GM12878 (cell line): ENCODE data around the gene CHAT.

Experiments used
- FOS ChIP-seq: IDR thresholded peaks from 3 replicates; pipeline ENCODE4 v1.6.1; 2011; ENCODE audit warnings: borderline replicate concordance; ENCODE audit not compliant: insufficient read length; ENCODE audit errors: extremely low read depth
- HDAC2 ChIP-seq: fragments of 200-600 bp; sonication (generic); IDR thresholded peaks from 2 replicates; pipeline ENCODE4 v1.6.1; 2017
- JUNB ChIP-seq: IDR thresholded peaks from 2 replicates; pipeline ENCODE4 v1.6.1; 2016; ENCODE audit warnings: antibody characterized with exemption, mild to moderate bottlenecking
- POLR2A ChIP-seq: IDR thresholded peaks from 2 replicates; pipeline ENCODE4 v1.6.1; 2011; ENCODE audit warnings: low read depth, mild to moderate bottlenecking, low read length
- RB1 ChIP-seq: fragments of 450-650 bp; formaldehyde crosslinking; IDR thresholded peaks from 2 replicates; pipeline ENCODE4 v1.6.1; 2017; ENCODE audit warnings: mild to moderate bottlenecking, borderline replicate concordance
- REST ChIP-seq: IDR thresholded peaks from 2 replicates; pipeline ENCODE4 v1.6.1; 2012; ENCODE audit warnings: mild to moderate bottlenecking, low read depth, low read length
- SKIL ChIP-seq: fragments of 450-650 bp; IDR thresholded peaks from 2 replicates; pipeline ENCODE4 v1.6.1; 2017; ENCODE audit warnings: mild to moderate bottlenecking, low read depth, inconsistent platforms; ENCODE audit not compliant: poor library complexity, severe bottlenecking
- SPI1 ChIP-seq: IDR thresholded peaks from 2 replicates; pipeline ENCODE4 v1.6.1; 2011; ENCODE audit warnings: low read depth, mild to moderate bottlenecking, low read length, moderate library complexity, borderline replicate concordance; ENCODE audit not compliant: insufficient read depth
- TF ChIP-seq, protein P1 (sequence below), 3 experiments: IDR thresholded peaks in 2 of 3; conservative IDR thresholded peaks in 1 of 3; 2 replicates each; pipeline ENCODE4 v1.5.1; 2011; ENCODE audit warnings: low read depth in 3 of 3, low read length in 3 of 3, mild to moderate bottlenecking in 3 of 3, control low read depth in 2 of 3, moderate library complexity in 2 of 3, inconsistent platforms in 1 of 3, mixed read lengths in 1 of 3; ENCODE audit not compliant: control insufficient read depth in 2 of 3, insufficient read depth in 1 of 3; ENCODE audit errors: extremely low read depth in 1 of 3

- TF ChIP-seq POLR2A (no peak), JUNB (no peak), SPI1 (no peak), HDAC2 (no peak), REST (no peak), RB1 (no peak), SKIL (no peak), FOS (no peak)
- TF ChIP-seq, protein P1, sequence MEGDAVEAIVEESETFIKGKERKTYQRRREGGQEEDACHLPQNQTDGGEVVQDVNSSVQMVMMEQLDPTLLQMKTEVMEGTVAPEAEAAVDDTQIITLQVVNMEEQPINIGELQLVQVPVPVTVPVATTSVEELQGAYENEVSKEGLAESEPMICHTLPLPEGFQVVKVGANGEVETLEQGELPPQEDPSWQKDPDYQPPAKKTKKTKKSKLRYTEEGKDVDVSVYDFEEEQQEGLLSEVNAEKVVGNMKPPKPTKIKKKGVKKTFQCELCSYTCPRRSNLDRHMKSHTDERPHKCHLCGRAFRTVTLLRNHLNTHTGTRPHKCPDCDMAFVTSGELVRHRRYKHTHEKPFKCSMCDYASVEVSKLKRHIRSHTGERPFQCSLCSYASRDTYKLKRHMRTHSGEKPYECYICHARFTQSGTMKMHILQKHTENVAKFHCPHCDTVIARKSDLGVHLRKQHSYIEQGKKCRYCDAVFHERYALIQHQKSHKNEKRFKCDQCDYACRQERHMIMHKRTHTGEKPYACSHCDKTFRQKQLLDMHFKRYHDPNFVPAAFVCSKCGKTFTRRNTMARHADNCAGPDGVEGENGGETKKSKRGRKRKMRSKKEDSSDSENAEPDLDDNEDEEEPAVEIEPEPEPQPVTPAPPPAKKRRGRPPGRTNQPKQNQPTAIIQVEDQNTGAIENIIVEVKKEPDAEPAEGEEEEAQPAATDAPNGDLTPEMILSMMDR (IDR thresholded peaks at IDR 0.05 in 2 of 3, conservative IDR thresholded peaks at IDR 0.05 in 1 of 3; ENCODE audit: control insufficient read depth in 2 of 3, extremely low read depth in 1 of 3, insufficient read depth in 1 of 3, low read depth in 3 of 3, low read length in 3 of 3) = no peak
These were observed 13.9 kb downstream of the CHAT start for GRCh38 chr10:49627644-49628247.
